Endothelial cell of umbilical vein (primary cell): ENCODE measurements around the gene METTL15. TPM values are rescaled to one million over a fixed set of nuclear protein-coding genes. Genes with fewer than 3 reads are reported as not detected.

ENCODE experiments used
- BruUV-seq: library from RNA; stranded (reverse); fragments of 400-500 nt; replicated peaks from 2 replicates; lab custom pipeline; 2021; lab: Mats Ljungman, UMichigan
- CTCF ChIA-PET: fragments of 300-600, 350-600 bp; sonication (Branson Sonifier 250); formaldehyde crosslinking; loops from one replicate; lab custom pipeline; 2021; ENCODE audit warnings: antibody characterized with exemption, inconsistent platforms; lab: Charles Lee
- POLR2A ChIA-PET: fragments of 300-600, 350-600 bp; sonication (Branson Sonifier 250); formaldehyde crosslinking; loops from one replicate; lab custom pipeline; 2021; ENCODE audit warnings: antibody characterized with exemption, inconsistent platforms; lab: Charles Lee
- DNase-seq: peaks from one replicate; pipeline ENCODE4 v3.0.0-alpha.2; 2011; ENCODE audit warnings: low read depth, low spot score
- FAIRE-seq: peaks from 2 replicates; lab custom pipeline; 2011; peaks lifted over from hg19 to GRCh38; lab: Jason Lieb, UNC
- H2AFZ ChIP-seq: 2 replicates; pipeline ENCODE4 v1.6.0; 2012; ENCODE audit warnings: low read depth, low read length, control low read depth, inconsistent platforms
- H3K27ac ChIP-seq: 2 replicates; pipeline ENCODE4 v1.5.1; 2011; ENCODE audit warnings: low read depth, mild to moderate bottlenecking, control low read depth, low read length, moderate library complexity; ENCODE audit not compliant: insufficient read depth
- H3K27me3 ChIP-seq, 2 experiments: 2 replicates each; pipeline versions ENCODE4 v1.6.0 to v1.6.1; 2011; ENCODE audit warnings: low read length in 2 of 2, mixed read lengths in 1 of 2; ENCODE audit not compliant: control insufficient read depth in 2 of 2, insufficient read depth in 2 of 2
- H3K36me3 ChIP-seq, 2 experiments: 2 replicates in 1 of 2; 3 replicates in 1 of 2; pipeline ENCODE4 v1.5.1; 2011; ENCODE audit warnings: low read length in 2 of 2, mild to moderate bottlenecking in 1 of 2, moderate library complexity in 1 of 2; ENCODE audit not compliant: control insufficient read depth in 2 of 2, insufficient read depth in 2 of 2; ENCODE audit errors: extremely low read depth in 1 of 2
- H3K4me1 ChIP-seq: 3 replicates; pipeline ENCODE4 v1.5.1; 2011; ENCODE audit warnings: mild to moderate bottlenecking, low read length; ENCODE audit not compliant: control insufficient read depth, insufficient read depth; ENCODE audit errors: extremely low read depth
- H3K4me2 ChIP-seq: 2 replicates; pipeline ENCODE4 v1.6.1; 2011; ENCODE audit warnings: low read length, control low read depth, mixed read lengths; ENCODE audit not compliant: insufficient read depth
- H3K4me3 ChIP-seq, 3 experiments: fragments of 200-600 bp in 1 of 3; sonication (generic), shearing (Covaris generic) in 1 of 3; replicated peaks in 1 of 3; 2 replicates each; pipeline ENCODE4 v1.5.1; 2011 to 2016; ENCODE audit warnings: control low read depth in 3 of 3, low read length in 3 of 3, mild to moderate bottlenecking in 2 of 3, inconsistent platforms in 1 of 3, low read depth in 1 of 3, moderate library complexity in 1 of 3; ENCODE audit not compliant: insufficient read depth in 1 of 3
- H3K79me2 ChIP-seq: 2 replicates; pipeline ENCODE4 v1.6.0; 2012; ENCODE audit warnings: low read length, inconsistent platforms; ENCODE audit not compliant: control insufficient read depth, insufficient read depth
- H3K9ac ChIP-seq: replicated peaks from 2 replicates; pipeline ENCODE3; 2011; ENCODE audit warnings: low read length, control low read depth; ENCODE audit not compliant: insufficient read depth; ENCODE audit errors: extremely low read depth
- H3K9me1 ChIP-seq: replicated peaks from 3 replicates; pipeline ENCODE4 v1.6.0; 2011; ENCODE audit warnings: mild to moderate bottlenecking, low read length; ENCODE audit not compliant: control insufficient read depth, insufficient read depth; ENCODE audit errors: extremely low read depth
- H3K9me3 ChIP-seq: replicated peaks from 2 replicates; pipeline ENCODE4 v1.5.1; 2012; ENCODE audit warnings: low read length, inconsistent platforms; ENCODE audit not compliant: control insufficient read depth, insufficient read depth
- H4K20me1 ChIP-seq: replicated peaks from 2 replicates; pipeline ENCODE3; 2011; ENCODE audit warnings: mild to moderate bottlenecking, low read length; ENCODE audit not compliant: control insufficient read depth, insufficient read depth; ENCODE audit errors: extremely low read depth
- CTCF ChIP-seq, 2 donors: IDR thresholded peaks; 1 replicate in 1 of 2; 2 replicates in 1 of 2; pipeline ENCODE4 v1.5.1; 2011; ENCODE audit warnings: low read length in 2 of 2, mild to moderate bottlenecking in 2 of 2, moderate library complexity in 2 of 2, control low read depth in 1 of 2, inconsistent platforms in 1 of 2, low read depth in 1 of 2; ENCODE audit not compliant: insufficient read depth in 1 of 2; ENCODE audit errors: extremely low read depth in 1 of 2
- EZH2 ChIP-seq: IDR thresholded peaks from 2 replicates; pipeline ENCODE4 v1.6.1; 2012; ENCODE audit warnings: borderline replicate concordance, low read depth, mild to moderate bottlenecking, moderate library complexity, low read length, inconsistent platforms; ENCODE audit not compliant: severe bottlenecking
- FOS ChIP-seq: IDR thresholded peaks from 2 replicates; pipeline ENCODE4 v1.6.1; 2011; ENCODE audit warnings: mild to moderate bottlenecking, low read length, moderate library complexity, borderline replicate concordance; ENCODE audit not compliant: insufficient read depth
- JUN ChIP-seq: IDR thresholded peaks from 2 replicates; pipeline ENCODE4 v1.6.1; 2011; ENCODE audit warnings: borderline replicate concordance, low read depth; ENCODE audit not compliant: insufficient read length, insufficient read depth
- MYC ChIP-seq: IDR thresholded peaks from one replicate; pipeline ENCODE4 v1.6.1; 2011; ENCODE audit warnings: mild to moderate bottlenecking, low read depth, low read length
- POLR2A ChIP-seq: IDR thresholded peaks from 2 replicates; pipeline ENCODE4 v1.6.1; 2012; ENCODE audit warnings: low read depth, mild to moderate bottlenecking, control low read depth, low read length
- dilution Hi-C: fragments of 300-500 bp; cut with MboI; formaldehyde crosslinking; loops from one replicate; pipeline ENCODE4 v1.15.0; 2019; ENCODE audit warnings: low sequenced_read_pairs; ENCODE audit not compliant: extremely low pct_ligation_motif_present
- intact Hi-C: fragments of 100-400 bp; cut with micrococcal nuclease; formaldehyde crosslinking; loops from one replicate; pipeline ENCODE4 v1.10.0; 2022
- polyA plus RNA-seq, 4 experiments: library from polyadenylated mRNA; depleted of rRNA in 3 of 4; stranded (reverse) in 3 of 4; unstranded in 1 of 4; fragments of >200 nt; gene quantifications; 2 replicates each; pipeline versions ENCODE4 v1.2.1 to v1.2.3, GENCODE V29; 2011 to 2012; ENCODE audit warnings: missing spikeins in 1 of 4
- total RNA-seq: library from RNA; stranded (reverse); gene quantifications from 2 replicates; pipeline ENCODE4 v1.2.3, GENCODE V29; 2021

Gene METTL15
- total and polyA plus RNA-seq, 2 donors (not counting 3 experiments of a cell fraction or from before 2014, with no cell fraction given): 3.2 to 12.1 TPM

GRCh38 chr11:28139841-28140415 is 31.7 kb downstream of the METTL15 start:
- dilution Hi-C loops: no loop called here
- no peak overlapping the region for H2AFZ ChIP-seq
- H3K4me1 ChIP-seq: peaks cover 2% of the 10 kb centered on the region
- H3K27ac ChIP-seq: no peak overlapping the region
- no peaks in the 10 kb centered on the region for H4K20me1 ChIP-seq
- no peaks in the 10 kb centered on the region for H3K79me2 ChIP-seq
- intact Hi-C loops: no loop called here
- H3K27me3 ChIP-seq: no peaks in the 10 kb centered on the region
- H3K36me3 ChIP-seq: no peaks in the 10 kb centered on the region
- ChIA-PET POLR2A (no interaction called here), CTCF (interaction anchor here (1.5 kb wide), 1 partner anchor 12 kb away, joined by 5 read pairs; no protein-coding TSS in a partner anchor)
- no peak for FAIRE-seq
- no TSS peak for BruUV-seq
- H3K9ac ChIP-seq: no peak overlapping the region
- H3K9me1 ChIP-seq: no peaks in the 10 kb centered on the region
- no peak for TF ChIP-seq EZH2
- TF ChIP-seq JUN: no peak
- TF ChIP-seq CTCF (IDR thresholded peaks at IDR 0.05; ENCODE audit: extremely low read depth in 1 of 2, insufficient read depth in 1 of 2, low read depth in 1 of 2, low read length in 2 of 2): no peak
- TF ChIP-seq FOS: no peak
- TF ChIP-seq POLR2A: no peak
- TF ChIP-seq MYC: no peak
- no peak overlapping the region for H3K4me3 ChIP-seq
- H3K9me3 ChIP-seq: no peaks in the 10 kb centered on the region
- DNase-seq: no peak
- H3K4me2 ChIP-seq: no peak overlapping the region
